GM12874 (cell line): ENCODE results near the gene RAPGEF5.

ENCODE experiments used
- CTCF ChIP-seq: IDR thresholded peaks from 2 replicates; pipeline ENCODE4 v1.5.1; 2011; ENCODE audit warnings: low read depth, mild to moderate bottlenecking, control low read depth, low read length, moderate library complexity; ENCODE audit not compliant: insufficient read depth

RAPGEF5 gene

GRCh38 chr7:22280031-22280430, 76.9 kb downstream of the RAPGEF5 start:
- TF ChIP-seq CTCF = no peak

- no peak for TF ChIP-seq CTCF
Observed at GRCh38 chr7:22278660-22279059, 78.3 kb downstream of the RAPGEF5 start.

GRCh38 chr7:22277375-22277774, 79.6 kb downstream of the RAPGEF5 start:
- no peak for TF ChIP-seq CTCF

- no peak for TF ChIP-seq CTCF
Observed at GRCh38 chr7:22275661-22276060, 81.3 kb downstream of the RAPGEF5 start.

- no peak for TF ChIP-seq CTCF
Observed at GRCh38 chr7:22271311-22271710, 85.6 kb downstream of the RAPGEF5 start.

GRCh38 chr7:22270371-22270770, 86.6 kb downstream of the RAPGEF5 start:
- no peak for TF ChIP-seq CTCF

- TF ChIP-seq CTCF = no peak
Observed at GRCh38 chr7:22269963-22270362, 87.0 kb downstream of the RAPGEF5 start.
